ENCODE measurements around the gene TOX3.

Gene TOX3

GRCh38 chr16:52547004-52547833 lies at the start of gene TOX3:
TSS of gene TOX3 (minus strand) at chr16:52547143. CDS start at chr16:52546723, 420 bp downstream.
- H3K27ac ChIP-seq, result peak within 1 kb of the TSS; percentile 99
- TF ChIP-seq ZFX (IDR thresholded peaks at IDR 0.05; ENCODE audit: borderline replicate concordance), result no peak
- TF ChIP-seq CTCF (IDR thresholded peaks at IDR 0.05), result no peak

DNA sequence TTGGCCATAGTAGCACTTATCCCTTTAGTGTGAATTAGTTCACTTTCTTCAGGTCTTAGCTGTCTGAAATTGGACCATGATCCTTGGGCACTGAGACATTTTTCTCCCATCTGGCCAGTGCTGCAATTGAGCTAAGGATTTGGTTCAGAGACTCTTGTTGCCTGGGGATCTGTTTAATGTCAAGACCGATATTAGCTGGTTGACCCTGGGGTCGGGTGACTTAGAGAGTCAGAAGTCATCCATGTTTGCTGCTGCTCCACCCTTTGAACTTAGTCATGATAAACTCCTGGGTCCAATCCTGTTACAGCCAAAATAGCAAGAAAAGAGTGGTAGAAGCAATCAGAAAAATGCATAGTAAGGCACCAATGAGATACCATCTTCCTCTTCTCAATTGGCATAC lies 45.8 kb upstream of the TOX3 start:
- TF ChIP-seq ZFX (IDR thresholded peaks at IDR 0.05; ENCODE audit: borderline replicate concordance) (no peak), CTCF (IDR thresholded peaks at IDR 0.05) (no peak)
- no peak overlapping the region for H3K27ac ChIP-seq

DNA sequence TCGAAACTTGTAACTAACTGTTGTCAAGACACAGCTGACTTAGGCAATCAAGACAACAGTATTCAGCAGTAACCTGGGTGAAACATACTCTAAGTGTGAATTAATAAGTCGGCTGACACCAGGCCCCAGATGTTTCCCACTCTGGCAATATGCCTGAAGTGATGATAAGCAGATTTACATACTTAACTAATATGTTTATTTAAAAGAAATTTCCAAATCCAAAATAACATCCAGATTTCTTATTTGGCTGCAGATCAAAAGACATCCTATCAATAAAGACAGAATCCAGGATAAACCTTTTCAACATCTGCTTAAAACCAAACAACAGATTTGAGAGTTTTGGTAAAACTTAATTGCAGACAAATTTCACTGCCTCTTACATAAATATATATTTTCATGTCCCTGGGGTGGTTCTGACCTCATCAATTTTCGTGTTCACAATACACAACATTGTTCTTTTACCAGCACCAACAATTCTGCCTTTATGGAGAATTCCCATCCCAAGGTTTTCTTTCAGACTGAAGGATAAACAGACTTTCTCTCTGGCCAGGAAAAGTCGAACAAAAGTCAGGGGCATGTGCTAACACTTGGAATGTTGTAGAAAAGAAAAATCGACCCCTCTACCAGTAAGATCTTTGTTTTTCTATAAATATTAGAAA lies 45.1 kb upstream of the TOX3 start:
- TF ChIP-seq ZFX (IDR thresholded peaks at IDR 0.05; ENCODE audit: borderline replicate concordance), result no peak
- no peak for TF ChIP-seq CTCF (IDR thresholded peaks at IDR 0.05)

DNA sequence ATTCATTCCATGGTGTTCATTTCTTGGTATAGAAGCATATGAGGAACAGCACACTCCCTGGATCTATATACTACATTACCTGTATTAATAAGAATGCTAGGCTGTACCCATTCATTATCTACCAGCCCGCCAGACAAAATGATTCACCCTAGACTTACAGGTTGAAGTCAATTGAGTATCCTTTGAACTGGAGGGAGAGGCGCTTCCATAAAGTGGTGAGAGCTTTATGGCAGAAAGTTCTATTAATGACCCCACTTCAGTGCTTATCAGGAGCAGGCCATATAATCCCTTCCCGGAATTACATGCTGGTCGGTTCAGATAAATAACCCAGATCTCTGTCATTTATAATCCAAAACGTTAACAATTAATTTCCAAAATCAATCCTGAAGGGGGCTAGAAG lies 44.5 kb upstream of the TOX3 start:
- TF ChIP-seq CTCF (IDR thresholded peaks at IDR 0.05), result no peak
- TF ChIP-seq ZFX (IDR thresholded peaks at IDR 0.05; ENCODE audit: borderline replicate concordance), result no peak
- no peak overlapping the region for H3K27ac ChIP-seq

More for the DNA sequence above, 45.1 kb upstream of the TOX3 start:
- no peak overlapping the region for H3K27ac ChIP-seq

GRCh38 chr16:52586159-52586558 lies 39.2 kb upstream of the TOX3 start:
- no peak for TF ChIP-seq ZFX (IDR thresholded peaks at IDR 0.05; ENCODE audit: borderline replicate concordance)
- no peak for TF ChIP-seq CTCF (IDR thresholded peaks at IDR 0.05)
- no peak overlapping the region for H3K27ac ChIP-seq

DNA sequence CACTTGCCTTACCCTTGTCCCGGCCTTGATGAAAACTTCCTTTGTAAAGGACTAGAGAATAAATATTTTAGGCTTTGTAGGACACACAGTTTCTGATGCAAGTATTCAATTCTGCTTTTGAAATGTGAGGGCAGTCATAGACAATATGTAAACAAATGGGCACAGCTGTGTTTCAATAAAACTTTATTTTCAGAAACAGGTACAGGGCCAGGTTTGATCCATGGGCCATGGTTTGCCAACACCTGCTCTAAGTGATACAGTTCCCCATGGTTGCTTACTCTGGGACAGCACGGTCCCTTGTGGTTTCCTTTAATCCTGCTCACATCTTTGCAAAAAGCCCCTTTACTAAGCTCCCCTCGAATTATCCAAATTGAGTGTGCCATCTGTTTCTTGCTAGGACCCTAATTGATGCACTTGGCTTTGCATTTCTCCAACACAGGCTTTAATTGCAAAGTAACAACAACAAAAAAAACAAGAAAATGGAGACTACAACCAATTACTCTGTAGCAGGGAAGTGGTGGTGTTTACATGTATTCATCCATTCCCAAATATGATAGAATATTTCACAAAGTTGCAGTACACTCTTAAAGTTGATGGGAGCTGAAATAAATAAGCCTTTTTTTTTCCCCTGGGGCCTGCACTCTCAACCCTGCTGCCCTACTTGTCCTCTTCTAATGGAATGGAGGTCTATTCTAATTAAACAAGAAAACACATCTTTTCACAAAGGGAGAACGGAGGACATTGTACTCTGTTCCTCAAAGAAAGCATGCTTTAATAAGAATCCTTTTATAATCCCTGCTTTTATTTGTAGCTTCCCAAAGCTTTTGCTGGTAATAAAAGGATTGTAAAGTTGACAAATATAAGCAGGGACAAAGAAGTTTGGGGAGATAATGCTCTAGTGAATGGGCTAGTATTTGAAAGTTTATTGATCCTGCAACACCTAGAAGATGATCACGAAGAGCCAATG lies 37.7 kb upstream of the TOX3 start:
- no peak for TF ChIP-seq ZFX (IDR thresholded peaks at IDR 0.05; ENCODE audit: borderline replicate concordance)
- TF ChIP-seq CTCF (IDR thresholded peaks at IDR 0.05), result no peak
- H3K27ac ChIP-seq, result no peak overlapping the region
